GM13977 (cell line): ENCODE results near the gene VAV1.

Experiments
- DNase-seq: peaks from one replicate; pipeline ENCODE4 v3.0.0; 2012; ENCODE audit warnings: low spot score
- in situ Hi-C: fragments of 300-500 bp; cut with MboI; formaldehyde crosslinking; loops from one replicate; pipeline ENCODE4 v1.12.0; 2022; ENCODE audit warnings: low sequenced_read_pairs, low pct_unique_long_range_greater_than_20kb, mixed read lengths, inconsistent platforms; ENCODE audit not compliant: unreplicated experiment
- TF ChIP-seq, protein P1 (sequence below): IDR thresholded peaks from 2 replicates; pipeline ENCODE4 v1.5.1; 2012; ENCODE audit warnings: mild to moderate bottlenecking, control low read depth; ENCODE audit not compliant: insufficient read depth; ENCODE audit errors: extremely low read depth, missing control alignments

Gene VAV1

GRCh38 chr19:6806488-6806887 is 34.0 kb downstream of the VAV1 start:
- TF ChIP-seq, protein P1, sequence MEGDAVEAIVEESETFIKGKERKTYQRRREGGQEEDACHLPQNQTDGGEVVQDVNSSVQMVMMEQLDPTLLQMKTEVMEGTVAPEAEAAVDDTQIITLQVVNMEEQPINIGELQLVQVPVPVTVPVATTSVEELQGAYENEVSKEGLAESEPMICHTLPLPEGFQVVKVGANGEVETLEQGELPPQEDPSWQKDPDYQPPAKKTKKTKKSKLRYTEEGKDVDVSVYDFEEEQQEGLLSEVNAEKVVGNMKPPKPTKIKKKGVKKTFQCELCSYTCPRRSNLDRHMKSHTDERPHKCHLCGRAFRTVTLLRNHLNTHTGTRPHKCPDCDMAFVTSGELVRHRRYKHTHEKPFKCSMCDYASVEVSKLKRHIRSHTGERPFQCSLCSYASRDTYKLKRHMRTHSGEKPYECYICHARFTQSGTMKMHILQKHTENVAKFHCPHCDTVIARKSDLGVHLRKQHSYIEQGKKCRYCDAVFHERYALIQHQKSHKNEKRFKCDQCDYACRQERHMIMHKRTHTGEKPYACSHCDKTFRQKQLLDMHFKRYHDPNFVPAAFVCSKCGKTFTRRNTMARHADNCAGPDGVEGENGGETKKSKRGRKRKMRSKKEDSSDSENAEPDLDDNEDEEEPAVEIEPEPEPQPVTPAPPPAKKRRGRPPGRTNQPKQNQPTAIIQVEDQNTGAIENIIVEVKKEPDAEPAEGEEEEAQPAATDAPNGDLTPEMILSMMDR: no peak
- in situ Hi-C loops: no loop called here
- DNase-seq: no peak

DNA sequence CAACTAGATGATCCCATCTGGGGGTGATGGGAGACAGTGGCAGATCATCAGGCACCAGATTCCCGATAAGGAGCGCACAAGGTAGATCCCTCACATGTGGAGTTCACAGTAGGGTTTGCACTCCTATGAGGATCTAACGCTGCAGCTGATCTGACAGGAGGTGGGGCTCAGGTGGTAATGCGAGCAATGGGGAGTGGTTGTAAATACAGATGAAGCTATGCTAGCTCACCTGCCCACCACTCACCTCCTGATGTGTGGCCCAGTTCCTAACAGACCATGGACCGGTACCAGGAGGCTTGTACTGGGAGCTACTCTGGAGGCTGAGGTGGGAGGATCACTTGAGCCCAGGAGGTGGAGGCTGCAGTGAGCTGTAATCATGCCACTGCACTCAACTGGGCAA is 34.8 kb downstream of the VAV1 start:
- no peak for DNase-seq
- TF ChIP-seq, protein P1: no peak
- in situ Hi-C loops: no loop called here

- TF ChIP-seq, protein P1: no peak
- in situ Hi-C loops: no loop called here
- DNase-seq: no peak
Measured at GRCh38 chr19:6808494-6808893, 36.0 kb downstream of the VAV1 start.

GRCh38 chr19:6809262-6809661 is 36.8 kb downstream of the VAV1 start:
- TF ChIP-seq, protein P1: no peak
- in situ Hi-C loops: no loop called here
- DNase-seq: no peak

- in situ Hi-C loops: no loop called here
- TF ChIP-seq, protein P1: no peak
- DNase-seq: no peak
Measured at GRCh38 chr19:6811378-6811777, 38.9 kb downstream of the VAV1 start.

DNA sequence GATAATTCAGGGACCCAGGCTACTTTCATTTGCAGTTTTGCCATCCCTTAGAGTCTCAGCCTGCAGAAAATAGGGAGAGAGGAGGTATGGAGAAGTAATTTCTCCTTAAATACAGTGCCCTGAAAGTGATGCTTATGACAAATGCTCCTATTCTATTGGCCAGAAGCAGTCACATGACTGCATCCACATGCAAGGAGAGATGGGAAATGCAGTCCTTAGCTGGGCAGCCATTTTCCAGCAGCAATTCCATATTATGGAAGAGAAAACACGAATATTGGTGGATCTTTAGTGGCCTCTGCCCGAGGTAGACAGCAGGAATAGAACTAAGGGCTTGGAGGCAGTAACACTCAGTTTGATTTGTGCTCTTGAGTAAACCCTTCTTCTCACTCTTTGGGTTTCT is 39.4 kb downstream of the VAV1 start:
- in situ Hi-C loops: no loop called here
- TF ChIP-seq, protein P1: no peak
- no peak for DNase-seq

DNA sequence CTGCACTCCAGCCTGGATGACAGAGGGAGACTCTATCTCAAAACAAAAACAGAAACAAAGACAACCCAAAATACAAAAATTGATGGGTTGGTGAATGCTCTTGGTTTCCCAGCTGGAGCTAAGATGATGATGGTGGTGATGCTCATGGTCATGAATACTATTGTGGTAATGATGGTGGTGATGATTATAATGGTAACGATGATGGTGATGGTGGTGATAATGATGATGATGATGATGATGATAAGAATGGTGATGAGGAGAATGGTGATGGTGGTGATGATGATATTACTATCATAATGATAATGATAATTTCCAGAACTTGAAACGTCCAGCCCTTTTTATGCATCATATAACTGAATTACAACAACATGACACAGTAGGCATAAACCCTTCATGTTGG is 40.1 kb downstream of the VAV1 start:
- in situ Hi-C loops: no loop called here
- TF ChIP-seq, protein P1: no peak

More for the DNA sequence above, 40.1 kb downstream of the VAV1 start:
- DNase-seq: no peak
